Lung (tissue), 12 donors: ENCODE measurements around the gene GNRH2. TPM values are rescaled to one million over a fixed set of nuclear protein-coding genes. Genes with fewer than 3 reads are reported as not detected.

Experiments used
- ATAC-seq: fragments of 200-7000 bp; cut with Tn5 transposase; one replicate; pipeline ENCODE4 v1.9.1; 2020; ENCODE audit warnings: moderate number of reproducible peaks; ENCODE audit not compliant: insufficient read depth, low FRiP score
- DNase-seq, 3 donors: peaks; one replicate each; pipeline ENCODE4 v3.0.0-alpha.2; 2013 to 2017
- H3K27ac ChIP-seq, 2 donors: one replicate each; pipeline ENCODE4 v1.5.1; 2013; ENCODE audit warnings: mild to moderate bottlenecking in 2 of 2, moderate library complexity in 2 of 2, control low read depth in 1 of 2, inconsistent platforms in 1 of 2, low read depth in 1 of 2, low read length in 1 of 2
- H3K27me3 ChIP-seq, 3 donors: one replicate each; pipeline ENCODE4 v1.5.1; 2013; ENCODE audit warnings: low read length in 2 of 3; ENCODE audit not compliant: control insufficient read depth in 3 of 3, insufficient read depth in 3 of 3
- H3K36me3 ChIP-seq, 4 donors: one replicate each; pipeline ENCODE4 v1.5.1; 2013; ENCODE audit warnings: low read length in 4 of 4, mild to moderate bottlenecking in 1 of 4, moderate library complexity in 1 of 4; ENCODE audit not compliant: control insufficient read depth in 4 of 4, insufficient read depth in 4 of 4
- H3K4me1 ChIP-seq, 5 donors: one replicate each; pipeline ENCODE4 v1.5.1; 2013; ENCODE audit warnings: low read length in 5 of 5, mild to moderate bottlenecking in 2 of 5, moderate library complexity in 1 of 5; ENCODE audit not compliant: control insufficient read depth in 5 of 5, insufficient read depth in 5 of 5
- H3K4me3 ChIP-seq: one replicate; pipeline ENCODE4 v1.5.1; 2013; ENCODE audit warnings: mild to moderate bottlenecking, control low read depth, moderate library complexity
- H3K9ac ChIP-seq, 2 donors: one replicate each; pipeline ENCODE4 v1.5.1; 2013; ENCODE audit warnings: low read length in 2 of 2, control low read depth in 1 of 2; ENCODE audit not compliant: insufficient read depth in 1 of 2
- H3K9me3 ChIP-seq, 4 donors: one replicate each; pipeline ENCODE4 v1.5.1; 2013; ENCODE audit warnings: low read length in 3 of 4, mild to moderate bottlenecking in 1 of 4, moderate library complexity in 1 of 4; ENCODE audit not compliant: control insufficient read depth in 4 of 4, insufficient read depth in 3 of 4
- whole genome bisulfite sequencing, 2 donors: extraction: QIAGEN DNeasy Blood & Tissue Kit; methylation state at CpG; one replicate each; pipeline ENCODE4 v1.1.7; 2013; 5-methylcytosine and 5-hydroxymethylcytosine counted together
- polyA plus RNA-seq, 2 donors: library from polyadenylated mRNA; stranded (reverse); fragments of 200-250 nt; gene quantifications; one replicate each; pipeline ENCODE4 v1.2.1, GENCODE V29; 2013
- total RNA-seq, 2 donors: library from RNA; depleted of rRNA in 1 of 2; stranded (reverse); fragments of >200 nt in 1 of 2; gene quantifications; one replicate each; pipeline ENCODE4 v1.2.1, GENCODE V29; 2014 to 2021
- TF ChIP-seq, protein P1 (sequence below): IDR thresholded peaks from 2 replicates; pipeline ENCODE4 v1.5.1; 2012; ENCODE audit warnings: mild to moderate bottlenecking; ENCODE audit errors: control extremely low read depth, extremely low read depth
- donor health status: control.
- donor health status: control.
- donor health status: Bipolar disorder and iron deficiency.
- donor health status: healthy.
- donor health status: DM: yes; HTN: yes; CAD: no.

The GNRH2 gene
- total and polyA plus RNA-seq, 4 donors, result 0.14 to 0.46 (median 0.16) TPM; not detected in 1

DNA sequence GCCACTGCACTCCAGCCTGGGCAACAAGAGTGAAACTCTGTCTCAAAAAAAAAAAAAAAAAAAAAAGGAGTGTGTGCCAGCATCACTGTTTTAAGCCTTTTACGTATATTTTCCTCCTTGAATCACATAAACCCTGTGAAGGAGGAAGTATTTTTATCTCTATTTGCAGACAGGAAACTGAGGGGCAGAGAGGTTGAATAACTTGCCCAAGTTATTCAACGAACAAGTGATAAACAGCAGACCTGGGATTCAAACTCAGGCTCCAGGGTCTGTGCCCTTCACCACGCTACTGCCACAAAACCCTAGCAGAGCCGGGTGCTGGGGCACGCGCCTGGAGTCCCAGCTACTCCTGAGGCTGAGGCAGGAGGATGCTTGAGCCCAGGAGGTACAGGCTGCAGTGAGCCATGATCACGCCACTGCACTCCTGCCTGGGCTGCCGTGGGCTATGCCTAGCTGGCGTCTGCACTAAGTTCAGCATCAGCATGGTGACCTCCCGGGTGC, 50.5 kb downstream of the GNRH2 start:
- no peak for ATAC-seq
- TF ChIP-seq, protein P1, sequence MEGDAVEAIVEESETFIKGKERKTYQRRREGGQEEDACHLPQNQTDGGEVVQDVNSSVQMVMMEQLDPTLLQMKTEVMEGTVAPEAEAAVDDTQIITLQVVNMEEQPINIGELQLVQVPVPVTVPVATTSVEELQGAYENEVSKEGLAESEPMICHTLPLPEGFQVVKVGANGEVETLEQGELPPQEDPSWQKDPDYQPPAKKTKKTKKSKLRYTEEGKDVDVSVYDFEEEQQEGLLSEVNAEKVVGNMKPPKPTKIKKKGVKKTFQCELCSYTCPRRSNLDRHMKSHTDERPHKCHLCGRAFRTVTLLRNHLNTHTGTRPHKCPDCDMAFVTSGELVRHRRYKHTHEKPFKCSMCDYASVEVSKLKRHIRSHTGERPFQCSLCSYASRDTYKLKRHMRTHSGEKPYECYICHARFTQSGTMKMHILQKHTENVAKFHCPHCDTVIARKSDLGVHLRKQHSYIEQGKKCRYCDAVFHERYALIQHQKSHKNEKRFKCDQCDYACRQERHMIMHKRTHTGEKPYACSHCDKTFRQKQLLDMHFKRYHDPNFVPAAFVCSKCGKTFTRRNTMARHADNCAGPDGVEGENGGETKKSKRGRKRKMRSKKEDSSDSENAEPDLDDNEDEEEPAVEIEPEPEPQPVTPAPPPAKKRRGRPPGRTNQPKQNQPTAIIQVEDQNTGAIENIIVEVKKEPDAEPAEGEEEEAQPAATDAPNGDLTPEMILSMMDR, result no peak
- H3K27ac ChIP-seq, result no peak overlapping the region
- H3K4me3 ChIP-seq, result no peak overlapping the region
- peaks cover 0 to 3% (median 0%) of the 10 kb centered on the region in 5 donors for H3K4me1 ChIP-seq
- no peak overlapping the region for H3K9ac ChIP-seq
- no peaks in the 10 kb centered on the region for H3K36me3 ChIP-seq
- 30 to 47% methylated on average over 10 of the region's 10 CpGs for WGBS, 2 donors
- H3K27me3 ChIP-seq, result peaks cover 0 to 4% (median 0%) of the 10 kb centered on the region in 3 donors
- H3K9me3 ChIP-seq, result peaks cover 0 to 6% (median 0%) of the 10 kb centered on the region in 4 donors
- DNase-seq, result no peak

DNA sequence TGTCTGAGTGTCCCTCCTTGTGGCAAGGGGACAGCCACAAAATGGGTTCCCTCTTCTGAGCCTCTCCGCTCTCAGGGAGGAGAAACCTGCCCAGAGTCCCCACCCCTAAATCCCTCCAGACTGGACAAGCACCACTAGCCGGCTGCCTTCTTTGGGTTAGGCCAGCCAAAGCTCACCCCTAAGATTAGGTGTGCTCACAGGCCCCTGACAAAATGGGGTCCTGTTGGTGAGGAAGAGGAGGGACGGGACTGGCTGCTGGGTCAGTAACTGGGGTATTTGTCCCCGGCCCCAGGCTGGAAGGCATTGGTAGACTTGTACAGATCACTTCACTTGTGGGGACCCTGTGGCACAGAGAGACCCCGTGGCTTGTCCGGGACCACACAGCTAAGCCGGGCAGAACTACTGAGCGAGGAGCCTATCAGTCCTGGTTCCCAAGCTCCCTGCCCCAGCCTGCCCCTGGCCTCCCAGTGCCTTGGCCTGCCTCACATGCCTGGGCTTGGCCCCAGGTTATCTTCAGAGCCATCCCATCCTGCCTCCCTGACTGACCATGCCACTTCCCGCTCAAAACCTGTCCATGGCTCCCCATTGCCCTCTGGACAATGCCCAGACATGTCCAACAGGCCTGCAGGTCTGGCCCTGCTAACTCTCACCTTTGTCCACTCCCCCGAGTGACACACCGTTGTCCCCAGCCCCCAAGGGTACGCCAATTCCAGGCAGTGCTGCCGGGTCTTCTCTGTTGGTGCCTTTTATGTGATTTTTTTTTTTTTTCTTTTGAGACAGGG, 51.6 kb downstream of the GNRH2 start:
- TF ChIP-seq, protein P1, result no peak
- no peak overlapping the region for H3K27ac ChIP-seq
- WGBS, 2 donors, result 89 to 91% methylated on average over 13 of the region's 13 CpGs
- DNase-seq, result no peak
- H3K9me3 ChIP-seq, result peaks cover 0 to 6% (median 0%) of the 10 kb centered on the region in 4 donors
- H3K27me3 ChIP-seq, result peaks cover 0 to 4% (median 0%) of the 10 kb centered on the region in 3 donors
- peaks cover 0 to 3% (median 0%) of the 10 kb centered on the region in 5 donors for H3K4me1 ChIP-seq
- ATAC-seq, result no peak
- H3K9ac ChIP-seq, result no peak overlapping the region
- H3K36me3 ChIP-seq, result no peaks in the 10 kb centered on the region
- H3K4me3 ChIP-seq, result no peak overlapping the region

Other genes starting within 250 kb of the GNRH2 start
- 10 to 100 TPM in 1 of 2 donors, 1 to 10 TPM in 1; 5.1 to 29.1 TPM for gene CPXM1, start 243.0 kb upstream of the GNRH2 start, total RNA-seq
- 1 to 10 TPM; 1.5 to 3.3 TPM for gene CPXM1, start 243.0 kb upstream of the GNRH2 start, polyA plus RNA-seq
- gene C20orf141, start 228.6 kb upstream of the GNRH2 start, total RNA-seq, result not detected
- gene C20orf141, start 228.6 kb upstream of the GNRH2 start, polyA plus RNA-seq, result not detected
- not detected for gene TMEM239, start 227.3 kb upstream of the GNRH2 start, total RNA-seq
- not detected for gene TMEM239, start 227.3 kb upstream of the GNRH2 start, polyA plus RNA-seq
- 10 to 100 TPM; 33.5 to 36.6 TPM for gene PCED1A, start 203.0 kb upstream of the GNRH2 start, total RNA-seq
- gene PCED1A, start 203.0 kb upstream of the GNRH2 start, polyA plus RNA-seq, result 10 to 100 TPM; 26.2 to 40.4 TPM
- 10 to 100 TPM; 26.1 to 44.1 TPM for gene VPS16, start 202.9 kb upstream of the GNRH2 start, total RNA-seq
- gene VPS16, start 202.9 kb upstream of the GNRH2 start, polyA plus RNA-seq, result 10 to 100 TPM; 41.0 to 53.4 TPM
- 10 to 100 TPM; 47.8 to 92.1 TPM for gene PTPRA, start 170.1 kb upstream of the GNRH2 start, total RNA-seq
- gene PTPRA, start 170.1 kb upstream of the GNRH2 start, polyA plus RNA-seq, result 10 to 100 TPM; 17.8 to 32.3 TPM
- 10 to 100 TPM; 29.8 to 47.1 TPM for gene MRPS26, start 2.4 kb downstream of the GNRH2 start, total RNA-seq
- gene MRPS26, start 2.4 kb downstream of the GNRH2 start, polyA plus RNA-seq, result 10 to 100 TPM; 67.5 to 67.8 TPM
- not detected for gene OXT, start 28.0 kb downstream of the GNRH2 start, total RNA-seq
- gene OXT, start 28.0 kb downstream of the GNRH2 start, polyA plus RNA-seq, result not detected
- gene AVP, start 41.1 kb downstream of the GNRH2 start, total RNA-seq, result not detected
- gene AVP, start 41.1 kb downstream of the GNRH2 start, polyA plus RNA-seq, result not detected
- 10 to 100 TPM; 14.8 to 16.4 TPM for gene FASTKD5, start 116.2 kb downstream of the GNRH2 start, total RNA-seq
- 10 to 100 TPM in 1 of 2 donors, 1 to 10 TPM in 1; 8.6 to 12.4 TPM for gene FASTKD5, start 116.2 kb downstream of the GNRH2 start, polyA plus RNA-seq
- gene UBOX5, start 116.2 kb downstream of the GNRH2 start, total RNA-seq, result 1 to 10 TPM; 5.5 to 6.3 TPM
- gene UBOX5, start 116.2 kb downstream of the GNRH2 start, polyA plus RNA-seq, result 1 to 10 TPM; 4.0 TPM
- 10 to 100 TPM; 13.9 to 18.6 TPM for gene LZTS3, start 129.9 kb downstream of the GNRH2 start, total RNA-seq
- gene LZTS3, start 129.9 kb downstream of the GNRH2 start, polyA plus RNA-seq, result 10 to 100 TPM in 1 of 2 donors, 1 to 10 TPM in 1; 8.8 to 12.4 TPM
- gene DDRGK1, start 161.1 kb downstream of the GNRH2 start, total RNA-seq, result 10 to 100 TPM; 44.3 to 95.1 TPM
- gene DDRGK1, start 161.1 kb downstream of the GNRH2 start, polyA plus RNA-seq, result 10 to 100 TPM; 78.2 to 93.6 TPM
- gene ITPA, start 165.9 kb downstream of the GNRH2 start, total RNA-seq, result 10 to 100 TPM; 32.7 to 65.0 TPM
- gene ITPA, start 165.9 kb downstream of the GNRH2 start, polyA plus RNA-seq, result 10 to 100 TPM; 67.2 to 95.8 TPM
- gene SLC4A11, start 195.6 kb downstream of the GNRH2 start, total RNA-seq, result 1 to 10 TPM in 1 of 2 donors, under 1 TPM in 1; 0.40 to 8.8 TPM
- 1 to 10 TPM; 2.8 to 6.5 TPM for gene SLC4A11, start 195.6 kb downstream of the GNRH2 start, polyA plus RNA-seq